HUDEP-2 (cell line): Measurements from ENCODE around the gene GNA15.
"Not testable (repeated sequence)": the region's sequence is repeated elsewhere in the genome, so short reads cannot be mapped to it uniquely, and the experiment has no call there.

ENCODE experiments used
- DNase-seq, 76 experiments: peaks; one replicate each; lab custom pipeline; 2025; ENCODE audit not compliant: unreplicated experiment in 76 of 76; lab: John Stamatoyannopoulos, UW

Gene GNA15

DNA sequence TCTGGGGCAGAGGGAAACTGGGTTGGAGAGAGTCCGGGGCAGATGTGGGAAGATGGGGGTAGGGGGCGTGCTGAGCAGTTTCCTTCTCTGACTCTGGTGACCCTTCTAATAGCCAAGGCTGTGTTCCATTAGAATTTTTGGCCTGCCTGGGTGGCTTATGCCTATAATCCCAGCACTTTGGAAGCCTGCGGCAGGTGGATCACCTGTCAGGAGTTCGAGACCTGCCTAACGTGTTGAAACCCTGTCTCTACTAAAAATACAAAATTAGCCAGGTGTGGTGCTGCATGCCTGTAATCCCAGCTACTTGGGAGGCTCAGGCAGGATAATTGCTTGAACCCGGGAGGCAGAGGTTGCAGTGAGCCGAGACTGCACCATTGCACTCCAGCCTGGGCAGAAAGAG lies 67.1 kb downstream of the GNA15 start:
- DNase-seq, result not testable (repeated sequence)

DNA sequence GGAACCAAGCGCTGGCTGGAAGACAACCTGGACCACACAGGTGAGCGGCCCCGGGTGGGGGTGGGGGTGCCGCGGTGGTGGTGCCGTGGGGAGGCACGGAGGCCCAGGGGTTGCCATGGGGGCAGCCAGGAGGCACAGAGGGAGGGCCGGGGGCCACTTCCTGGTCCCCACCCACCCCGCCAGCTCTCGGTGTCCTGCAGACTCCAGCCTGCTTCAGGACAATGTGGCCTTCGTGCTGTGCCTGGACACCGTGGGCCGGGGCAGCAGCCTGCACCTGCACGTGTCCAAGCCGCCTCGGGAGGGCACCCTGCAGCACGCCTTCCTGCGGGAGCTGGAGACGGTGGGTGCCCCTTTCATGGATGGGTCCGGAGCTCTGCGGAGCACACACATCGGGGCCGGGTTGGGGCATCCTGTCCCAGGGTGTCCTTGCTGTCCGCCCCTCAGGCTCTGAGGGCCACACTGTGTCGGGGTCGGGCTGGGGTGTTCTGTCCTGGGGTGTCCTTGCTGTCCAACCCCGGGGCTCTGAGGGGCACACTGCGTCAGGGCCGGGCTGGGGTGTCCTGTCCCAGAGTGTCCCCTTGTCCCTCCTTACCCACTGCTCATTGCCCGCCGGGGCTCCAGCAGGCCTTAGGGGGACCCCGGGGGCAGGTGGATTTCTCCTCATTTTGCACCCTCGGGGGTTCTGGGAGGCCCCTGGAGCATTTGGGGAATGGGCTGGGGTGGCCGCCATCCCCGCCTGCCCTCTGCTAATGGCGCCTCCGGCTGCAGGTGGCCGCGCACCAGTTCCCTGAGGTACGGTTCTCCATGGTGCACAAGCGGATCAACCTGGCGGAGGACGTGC lies 68.2 kb downstream of the GNA15 start:
- no peak for DNase-seq

- no peak for DNase-seq
These were observed 68.9 kb downstream of the GNA15 start for GRCh38 chr19:3204646-3205275.

GRCh38 chr19:3206216-3206953 lies 70.6 kb downstream of the GNA15 start:
- DNase-seq, result no peak

DNA sequence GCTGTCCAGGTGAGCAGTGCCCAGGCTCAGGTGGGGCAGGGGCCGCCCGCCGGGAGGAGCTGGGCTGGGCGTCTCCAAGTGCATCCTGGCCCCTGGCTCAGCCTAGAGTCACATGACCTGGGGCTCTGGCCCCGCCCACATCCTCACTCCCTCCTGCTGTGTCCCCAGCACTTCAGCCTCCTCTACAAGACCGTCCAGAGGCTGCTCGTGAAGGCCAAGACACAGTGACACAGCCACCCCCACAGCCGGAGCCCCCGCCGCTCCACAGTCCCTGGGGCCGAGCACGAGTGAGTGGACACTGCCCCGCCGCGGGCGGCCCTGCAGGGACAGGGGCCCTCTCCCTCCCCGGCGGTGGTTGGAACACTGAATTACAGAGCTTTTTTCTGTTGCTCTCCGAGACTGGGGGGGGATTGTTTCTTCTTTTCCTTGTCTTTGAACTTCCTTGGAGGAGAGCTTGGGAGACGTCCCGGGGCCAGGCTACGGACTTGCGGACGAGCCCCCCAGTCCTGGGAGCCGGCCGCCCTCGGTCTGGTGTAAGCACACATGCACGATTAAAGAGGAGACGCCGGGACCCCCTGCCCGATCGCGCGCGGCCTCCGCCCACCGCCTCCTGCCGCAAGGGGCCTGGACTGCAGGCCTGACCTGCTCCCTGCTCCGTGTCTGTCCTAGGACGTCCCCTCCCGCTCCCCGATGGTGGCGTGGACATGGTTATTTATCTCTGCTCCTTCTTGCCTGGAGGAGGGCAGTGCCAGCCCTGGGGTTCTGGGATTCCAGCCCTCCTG lies 71.8 kb downstream of the GNA15 start:
- peak in 6 of 76 experiments; percentile 11 to 50 (median 22) for DNase-seq

DNA sequence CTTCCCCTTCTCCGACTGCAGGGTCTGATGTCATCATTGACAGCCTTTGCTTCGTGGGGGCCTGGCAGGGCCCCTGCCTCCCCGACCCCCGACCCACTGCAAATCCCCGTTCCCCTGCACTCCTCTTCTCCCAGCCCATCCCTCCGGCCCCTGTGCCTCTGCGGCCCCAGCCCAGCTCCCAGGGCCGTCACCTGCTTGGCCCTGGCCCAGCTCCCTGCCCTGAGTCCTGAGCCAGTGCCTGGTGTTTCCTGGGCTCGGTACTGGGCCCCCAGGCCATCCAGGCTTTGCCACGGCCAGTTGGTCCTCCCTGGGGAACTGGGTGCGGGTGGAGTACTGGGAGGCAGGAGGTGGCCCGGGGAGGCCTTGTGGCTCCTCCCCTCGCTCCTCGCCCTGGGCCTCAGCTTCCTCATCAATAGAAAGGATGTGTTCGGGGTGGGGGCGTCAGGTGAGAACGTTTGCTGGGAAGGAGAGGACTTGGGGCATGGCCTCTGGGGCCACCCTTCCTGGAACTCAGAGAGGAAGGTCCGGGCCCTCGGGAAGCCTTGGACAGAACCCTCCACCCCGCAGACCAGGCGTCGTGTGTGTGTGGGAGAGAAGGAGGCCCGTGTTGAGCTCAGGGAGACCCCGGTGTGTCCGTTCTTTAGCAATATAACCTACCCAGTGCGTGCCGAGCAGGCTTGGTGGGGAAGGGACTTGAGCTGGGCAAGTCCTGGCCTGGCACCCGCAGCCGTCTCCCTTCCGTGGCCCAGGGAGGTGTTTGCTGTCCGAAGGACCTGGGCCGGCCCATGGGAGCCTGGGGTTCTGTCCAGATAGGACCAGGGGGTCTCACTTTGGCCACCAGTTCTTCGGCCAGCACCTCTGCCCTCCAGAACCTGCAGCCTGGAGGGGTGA lies 72.7 kb downstream of the GNA15 start:
- DNase-seq, result no peak

- peak in 65 of 76 experiments; percentile 19 to 87 (median 68) for DNase-seq
These were observed 74.6 kb downstream of the GNA15 start for GRCh38 chr19:3210347-3211017.

DNA sequence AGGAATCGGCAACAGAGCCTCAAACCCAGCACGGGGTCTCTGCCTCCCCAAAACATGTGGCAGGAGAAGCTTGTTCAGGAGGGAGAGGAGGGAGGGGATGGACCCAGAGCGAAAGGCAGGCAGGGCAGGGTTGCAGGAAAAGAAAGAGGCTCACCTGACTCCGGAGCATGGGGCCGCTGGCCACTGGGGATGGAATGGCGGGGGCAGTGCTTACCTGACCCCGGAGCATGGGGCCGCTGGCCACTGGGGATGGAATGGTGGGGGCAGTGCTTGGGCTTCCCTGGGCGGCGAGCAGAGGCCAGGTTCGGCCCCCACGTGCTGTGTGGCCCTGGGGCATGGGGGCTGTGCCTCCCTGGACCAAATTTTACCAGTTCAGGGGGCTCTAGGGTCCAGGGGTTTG lies 75.4 kb downstream of the GNA15 start:
- no peak for DNase-seq

DNA sequence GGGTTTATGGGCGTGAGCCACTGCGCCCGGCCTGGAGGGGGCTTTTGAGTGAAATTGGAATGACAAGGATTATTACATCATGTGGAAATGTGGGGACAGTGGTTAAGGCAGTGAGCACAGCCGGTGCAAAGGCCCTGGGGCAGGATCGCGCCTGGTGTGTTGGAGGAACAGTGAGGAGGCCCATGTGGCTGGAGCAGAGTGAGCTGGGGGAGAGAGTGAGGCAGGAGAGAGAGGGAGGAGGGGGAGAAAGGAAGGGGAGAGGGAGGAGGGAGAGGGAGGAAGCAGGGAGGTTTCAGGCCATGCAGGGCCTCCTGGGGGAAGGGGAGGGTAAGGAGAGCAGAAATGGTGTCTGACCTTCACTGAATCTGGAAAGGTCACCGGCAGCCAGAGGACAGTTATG lies 77.3 kb downstream of the GNA15 start:
- no peak for DNase-seq
